HG02588 (cell line): ENCODE data around the gene TYW5.

Source experiments
- ATAC-seq: cut with Tn5 transposase; IDR thresholded peaks from one replicate; pipeline ENCODE4 v1.9.1; 2021; ENCODE audit warnings: mild to moderate bottlenecking, moderate library complexity; ENCODE audit not compliant: unreplicated experiment

Gene TYW5

GRCh38 chr2:199955339-199956061 is at the start of gene TYW5, which contains the start of gene MAIP1:
TSS of gene TYW5 (minus strand) at chr2:199955491. CDS start at chr2:199955470, 21 bp downstream.
TSS of gene MAIP1 (plus strand) at chr2:199955582. CDS start at chr2:199955799, 217 bp downstream.
- ATAC-seq, result peak; percentile 83

- ATAC-seq, result no peak
Observed at GRCh38 chr2:200003444-200003843, 48.2 kb upstream of the TYW5 start.

- ATAC-seq, result no peak
Observed at GRCh38 chr2:200000444-200001163, 45.3 kb upstream of the TYW5 start.

GRCh38 chr2:199999166-199999565 is 43.9 kb upstream of the TYW5 start:
- no peak for ATAC-seq

GRCh38 chr2:199997296-199997695 is 42.0 kb upstream of the TYW5 start:
- no peak for ATAC-seq

GRCh38 chr2:199994896-199995295 is 39.6 kb upstream of the TYW5 start:
- ATAC-seq, result no peak

- ATAC-seq, result no peak
Observed at GRCh38 chr2:199994371-199994770, 39.1 kb upstream of the TYW5 start.

- ATAC-seq, result no peak
Observed at GRCh38 chr2:199992296-199992695, 37.0 kb upstream of the TYW5 start.

- ATAC-seq, result no peak
Observed at GRCh38 chr2:199991691-199992090, 36.4 kb upstream of the TYW5 start.

GRCh38 chr2:199989822-199990221 is 34.5 kb upstream of the TYW5 start:
- ATAC-seq, result no peak

- ATAC-seq, result no peak
Observed at GRCh38 chr2:199988151-199988550, 32.9 kb upstream of the TYW5 start.

GRCh38 chr2:199987586-199987985 is 32.3 kb upstream of the TYW5 start:
- ATAC-seq, result no peak

GRCh38 chr2:199985625-199986207 is 30.4 kb upstream of the TYW5 start:
- peak; percentile 59 for ATAC-seq

GRCh38 chr2:199984755-199985154 is 29.5 kb upstream of the TYW5 start:
- ATAC-seq, result no peak

GRCh38 chr2:199984159-199984558 is 28.9 kb upstream of the TYW5 start:
- ATAC-seq, result no peak

GRCh38 chr2:199983534-199983933 is 28.2 kb upstream of the TYW5 start:
- ATAC-seq, result no peak

- ATAC-seq, result no peak
Observed at GRCh38 chr2:199982126-199982843, 27.0 kb upstream of the TYW5 start.

GRCh38 chr2:199979832-199980628 is 24.7 kb upstream of the TYW5 start:
- no peak for ATAC-seq

- ATAC-seq, result no peak
Observed at GRCh38 chr2:199979398-199979797, 24.1 kb upstream of the TYW5 start.

GRCh38 chr2:199977984-199978415 is 22.7 kb upstream of the TYW5 start:
- ATAC-seq, result peak; percentile 75
